HFFc6 (cell line): ENCODE measurements around the gene PLA2R1. TPM values are rescaled to one million over a fixed set of nuclear protein-coding genes. Genes with fewer than 3 reads are reported as not detected.

ENCODE experiments used
- DNase-seq: peaks from one replicate; pipeline ENCODE4 v3.0.0-alpha.2; 2018
- H3K27ac Mint-ChIP-seq: 2 replicates; pipeline ENCODE4 v1.8.0; 2020; ENCODE audit warnings: mild to moderate bottlenecking, mixed read lengths
- H3K27me3 Mint-ChIP-seq: 2 replicates; pipeline ENCODE4 v1.8.0; 2021; ENCODE audit warnings: mild to moderate bottlenecking, moderate library complexity, mixed read lengths; ENCODE audit not compliant: insufficient read depth
- H3K36me3 Mint-ChIP-seq: 2 replicates; pipeline ENCODE4 v1.8.0; 2021; ENCODE audit warnings: low read depth, mixed read lengths
- H3K4me1 Mint-ChIP-seq: 2 replicates; pipeline ENCODE4 v1.8.0; 2020; ENCODE audit warnings: low read depth, mixed read lengths
- H3K4me3 Mint-ChIP-seq: 2 replicates; pipeline ENCODE4 v1.8.0; 2020; ENCODE audit warnings: mild to moderate bottlenecking, moderate library complexity, mixed read lengths
- H3K9me3 Mint-ChIP-seq: 2 replicates; pipeline ENCODE4 v1.8.0; 2020; ENCODE audit warnings: mild to moderate bottlenecking, mixed read lengths
- CTCF ChIP-seq: fragments of 200-600 bp; sonication (generic); IDR thresholded peaks from 2 replicates; pipeline ENCODE4 v1.5.0; 2021; ENCODE audit warnings: antibody characterized with exemption, mild to moderate bottlenecking
- total RNA-seq, 6 experiments: library from RNA; stranded (reverse); fragmentation: NEBNext Ultra II Directional; extraction: Animal tissue kit (Norgen Biotek cat#: 25700); gene quantifications; 2 replicates in 1 of 6; 3 replicates in 5 of 6; pipeline ENCODE4 v1.2.3, GENCODE V29; 2021

PLA2R1 gene
- total RNA-seq, 6 experiments from 2014 or later = 3.2 to 6.3 (median 3.3) TPM

- Mint-ChIP-seq H3K36me3 (no peaks in the 10 kb centered on the region; the same call in 1 of the 2 replicates), H3K27me3 (no peaks in the 10 kb centered on the region; the same call in none of the 2 replicates), H3K9me3 (no peaks in the 10 kb centered on the region), H3K27ac (no peak overlapping the region), H3K4me3 (no peak overlapping the region), H3K4me1 (peaks cover 17% of the 10 kb centered on the region)
- TF ChIP-seq CTCF = no peak
- DNase-seq = peak; percentile 10
Measured at GRCh38 chr2:160015746-160016145, 46.7 kb downstream of the PLA2R1 start.

GRCh38 chr2:160014227-160014626, 48.2 kb downstream of the PLA2R1 start:
- H3K27me3 Mint-ChIP-seq = no peaks in the 10 kb centered on the region; the same call in none of the 2 replicates
- no peak overlapping the region for H3K4me3 Mint-ChIP-seq
- DNase-seq = no peak
- H3K36me3 Mint-ChIP-seq = no peaks in the 10 kb centered on the region; the same call in 1 of the 2 replicates
- no peak overlapping the region for H3K27ac Mint-ChIP-seq
- H3K9me3 Mint-ChIP-seq = no peaks in the 10 kb centered on the region
- peaks cover 24% of the 10 kb centered on the region for H3K4me1 Mint-ChIP-seq
- TF ChIP-seq CTCF = no peak

GRCh38 chr2:160010361-160011145, 51.9 kb downstream of the PLA2R1 start:
- no peak; the same call in 1 of the 2 replicates for TF ChIP-seq CTCF
- Mint-ChIP-seq H3K27me3 (no peaks in the 10 kb centered on the region; the same call in 1 of the 2 replicates), H3K4me3 (no peak overlapping the region), H3K27ac (peak overlapping the region; percentile 19; the same call in 1 of the 2 replicates), H3K36me3 (no peaks in the 10 kb centered on the region; the same call in 1 of the 2 replicates), H3K9me3 (no peaks in the 10 kb centered on the region), H3K4me1 (peaks cover 26% of the 10 kb centered on the region)
- peak; percentile 69 for DNase-seq

GRCh38 chr2:160007111-160007510, 55.3 kb downstream of the PLA2R1 start:
- TF ChIP-seq CTCF = no peak
- Mint-ChIP-seq H3K27ac (no peak overlapping the region), H3K9me3 (no peaks in the 10 kb centered on the region), H3K27me3 (no peaks in the 10 kb centered on the region), H3K4me1 (peaks cover 24% of the 10 kb centered on the region), H3K36me3 (no peaks in the 10 kb centered on the region; the same call in 1 of the 2 replicates), H3K4me3 (no peak overlapping the region)
- no peak for DNase-seq

GRCh38 chr2:160006475-160006874, 55.9 kb downstream of the PLA2R1 start:
- no peaks in the 10 kb centered on the region for H3K9me3 Mint-ChIP-seq
- DNase-seq = no peak
- H3K4me1 Mint-ChIP-seq = peaks cover 21% of the 10 kb centered on the region
- no peak for TF ChIP-seq CTCF
- no peak overlapping the region for H3K4me3 Mint-ChIP-seq
- H3K27me3 Mint-ChIP-seq = no peaks in the 10 kb centered on the region
- no peak overlapping the region; the same call in 1 of the 2 replicates for H3K27ac Mint-ChIP-seq
- H3K36me3 Mint-ChIP-seq = no peaks in the 10 kb centered on the region; the same call in 1 of the 2 replicates
